GM12892 (cell line): ENCODE measurements around the gene TBX15.

Experiments
- DNase-seq: peaks from one replicate; pipeline ENCODE4 v3.0.0; 2011; ENCODE audit not compliant: insufficient read length
- FAIRE-seq: peaks from 2 replicates; lab custom pipeline; 2011; peaks lifted over from hg19 to GRCh38; lab: Jason Lieb, UNC
- POLR2A ChIP-seq: IDR thresholded peaks from 2 replicates; pipeline ENCODE4 v1.6.1; 2011; ENCODE audit warnings: low read depth, low read length, control low read depth
- POLR2AphosphoS5 ChIP-seq: IDR thresholded peaks from 2 replicates; pipeline ENCODE4 v1.6.1; 2011; ENCODE audit warnings: low read depth, low read length, control low read depth
- TAF1 ChIP-seq: IDR thresholded peaks from 2 replicates; pipeline ENCODE4 v1.6.1; 2011; ENCODE audit warnings: low read depth, mild to moderate bottlenecking, control low read depth, low read length, borderline replicate concordance

TBX15 gene

GRCh38 chr1:118947790-118948189 is 40.4 kb downstream of the TBX15 start:
- TF ChIP-seq TAF1: no peak
- no peak for TF ChIP-seq POLR2AphosphoS5
- no peak for TF ChIP-seq POLR2A

GRCh38 chr1:118947003-118947765 is 41.0 kb downstream of the TBX15 start:
- FAIRE-seq: no peak
- TF ChIP-seq TAF1 (no peak), POLR2A (no peak), POLR2AphosphoS5 (no peak)
- no peak for DNase-seq

More at GRCh38 chr1:118947790-118948189, 40.4 kb downstream of the TBX15 start:
- no peak for DNase-seq
- no peak for FAIRE-seq

- no peak for TF ChIP-seq POLR2AphosphoS5
- TF ChIP-seq POLR2A: no peak
- TF ChIP-seq TAF1: no peak
- no peak for DNase-seq
These were observed 42.7 kb downstream of the TBX15 start for GRCh38 chr1:118945489-118945888.

GRCh38 chr1:118944546-118944945 is 43.6 kb downstream of the TBX15 start:
- no peak for DNase-seq
- no peak for TF ChIP-seq TAF1
- no peak for TF ChIP-seq POLR2AphosphoS5
- no peak for TF ChIP-seq POLR2A
- no peak for FAIRE-seq

More at GRCh38 chr1:118945489-118945888, 42.7 kb downstream of the TBX15 start:
- FAIRE-seq: no peak

- TF ChIP-seq POLR2AphosphoS5 (no peak), TAF1 (no peak), POLR2A (no peak)
- FAIRE-seq: no peak
- DNase-seq: no peak
These were observed 44.0 kb downstream of the TBX15 start for GRCh38 chr1:118944133-118944532.

GRCh38 chr1:118940957-118941356 is 47.2 kb downstream of the TBX15 start:
- no peak for DNase-seq
- FAIRE-seq: no peak
- TF ChIP-seq POLR2A: no peak
- no peak for TF ChIP-seq TAF1
- TF ChIP-seq POLR2AphosphoS5: no peak

GRCh38 chr1:118937413-118938072 is 50.6 kb downstream of the TBX15 start:
- TF ChIP-seq POLR2A: no peak
- TF ChIP-seq TAF1: no peak
- TF ChIP-seq POLR2AphosphoS5: no peak
- FAIRE-seq (no peak), DNase-seq (no peak)

GRCh38 chr1:118934706-118935105 is 53.4 kb downstream of the TBX15 start:
- no peak for FAIRE-seq
- no peak for DNase-seq
- no peak for TF ChIP-seq POLR2A
- TF ChIP-seq POLR2AphosphoS5: no peak
- no peak for TF ChIP-seq TAF1

- DNase-seq: no peak
- TF ChIP-seq POLR2A (no peak), POLR2AphosphoS5 (no peak), TAF1 (no peak)
- FAIRE-seq: no peak
These were observed 54.9 kb downstream of the TBX15 start for GRCh38 chr1:118933051-118933781.

- FAIRE-seq (no peak), DNase-seq (no peak)
- TF ChIP-seq POLR2AphosphoS5 (no peak), TAF1 (no peak), POLR2A (no peak)
These were observed 56.3 kb downstream of the TBX15 start for GRCh38 chr1:118931876-118932275.
